Small intestine (tissue), 7 donors: ENCODE measurements around the gene INSR. TPM values are rescaled to one million over a fixed set of nuclear protein-coding genes. Genes with fewer than 3 reads are reported as not detected.

Experiments
- DNase-seq, 2 donors: peaks; one replicate each; pipeline versions ENCODE4 v3.0.0 to v3.0.0-alpha.2; 2013
- FAIRE-seq: peaks from 2 replicates; lab custom pipeline; 2012; peaks lifted over from hg19 to GRCh38; lab: Jason Lieb, UNC
- H3K27ac ChIP-seq, 3 donors: one replicate each; pipeline ENCODE4 v1.5.1; 2013; ENCODE audit warnings: low read length in 2 of 3, mild to moderate bottlenecking in 2 of 3, control low read depth in 1 of 3, inconsistent platforms in 1 of 3, low read depth in 1 of 3, moderate library complexity in 1 of 3
- H3K27me3 ChIP-seq, 3 donors: one replicate each; pipeline ENCODE4 v1.6.1; 2013; ENCODE audit warnings: low read length in 3 of 3, inconsistent platforms in 1 of 3; ENCODE audit not compliant: control insufficient read depth in 3 of 3, insufficient read depth in 3 of 3
- H3K36me3 ChIP-seq, 3 donors: one replicate each; pipeline ENCODE4 v1.6.1; 2013; ENCODE audit warnings: low read length in 3 of 3, inconsistent platforms in 1 of 3, low read depth in 1 of 3, mild to moderate bottlenecking in 1 of 3, moderate library complexity in 1 of 3; ENCODE audit not compliant: control insufficient read depth in 3 of 3, insufficient read depth in 2 of 3
- H3K4me1 ChIP-seq, 3 donors: one replicate each; pipeline ENCODE4 v1.6.1; 2013; ENCODE audit warnings: low read length in 2 of 3, inconsistent platforms in 1 of 3, low read depth in 1 of 3, mild to moderate bottlenecking in 1 of 3, moderate library complexity in 1 of 3; ENCODE audit not compliant: control insufficient read depth in 3 of 3, insufficient read depth in 2 of 3
- H3K4me3 ChIP-seq, 3 donors: one replicate each; pipeline ENCODE4 v1.5.1; 2013; ENCODE audit warnings: low read length in 3 of 3, control low read depth in 1 of 3, inconsistent platforms in 1 of 3, low read depth in 1 of 3, mild to moderate bottlenecking in 1 of 3, moderate library complexity in 1 of 3
- H3K9me3 ChIP-seq, 2 donors: one replicate each; pipeline ENCODE4 v1.6.1; 2013; ENCODE audit warnings: low read depth in 1 of 2, low read length in 1 of 2; ENCODE audit not compliant: control insufficient read depth in 2 of 2, insufficient read depth in 1 of 2
- WGBS, 3 donors: extraction: QIAGEN DNeasy Blood & Tissue Kit; methylation state at CpG; one replicate each; pipeline ENCODE4 v1.1.7; 2013; 5-methylcytosine and 5-hydroxymethylcytosine counted together
- polyA plus RNA-seq, 4 donors: library from polyadenylated mRNA; stranded (reverse) in 3 of 4; unstranded in 1 of 4; fragments of 200-250 nt in 3 of 4; fragments of 120-200 nt in 1 of 4; gene quantifications; one replicate each; pipeline versions ENCODE4 v1.2.1 to v1.2.3, GENCODE V29; 2013
- donor health status: healthy with polysubstance abuse.
- donor health status: control.
- donor health status: control.
- donor health status: Bipolar disorder and iron deficiency.
- donor health status: healthy.

The INSR gene
- polyA plus RNA-seq, 4 donors: 10.6 to 34.4 (median 16.0) TPM

DNA sequence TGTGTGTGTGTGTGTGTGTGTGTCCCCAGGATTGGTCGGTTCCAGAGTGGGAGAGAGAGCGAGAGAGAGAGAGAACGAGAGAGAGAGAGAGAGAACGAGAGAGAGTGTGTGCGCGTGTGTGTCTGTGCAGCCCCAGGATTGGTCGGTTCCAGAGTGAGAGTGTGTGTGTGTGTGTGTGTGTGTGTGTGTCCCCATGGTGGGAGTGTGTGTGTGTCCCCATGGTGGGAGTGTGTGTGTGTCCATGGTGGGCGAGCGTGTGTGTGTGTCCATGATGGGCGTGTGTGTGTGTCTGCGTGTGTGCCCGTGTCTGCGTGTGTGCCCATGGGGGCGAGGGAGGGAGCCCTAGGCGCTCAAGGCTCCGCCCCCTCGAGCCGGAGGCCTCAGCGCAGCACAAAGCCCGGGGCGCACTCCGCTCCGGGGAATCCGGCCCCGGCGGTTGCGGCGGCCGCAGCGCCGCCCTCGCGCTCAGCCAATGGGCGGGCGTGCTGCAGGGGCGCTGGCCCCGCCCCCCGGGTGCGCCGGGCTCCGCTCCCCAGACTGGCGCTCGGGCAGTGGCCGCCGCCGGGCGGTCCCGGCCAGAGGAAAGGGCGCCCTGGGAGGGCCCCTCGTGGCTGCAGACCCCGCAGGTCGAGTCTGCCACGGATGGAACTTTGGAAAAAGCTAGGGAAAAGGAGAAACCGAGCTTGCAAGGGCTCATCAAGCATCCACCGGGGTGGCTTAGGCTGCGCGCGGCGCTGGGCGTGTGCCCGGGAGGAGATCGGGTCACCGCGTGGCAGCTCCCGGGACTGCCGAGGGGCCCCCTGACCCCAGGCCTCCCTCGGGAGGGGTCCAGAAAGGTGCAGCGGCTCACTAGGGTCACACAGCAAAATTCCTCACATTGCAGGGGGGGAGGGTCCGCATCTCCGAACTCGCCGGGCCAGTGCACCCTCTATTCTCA, 96.2 kb downstream of the INSR start:
- Histone ChIP-seq H3K9me3 (no peaks in the 10 kb centered on the region), H3K27ac (peak overlapping the region; percentile 61 to 95 (median 86)), H3K27me3 (no peaks in the 10 kb centered on the region), H3K4me3 (peak overlapping the region; percentile 55 to 65 (median 57)), H3K36me3 (no peaks in the 10 kb centered on the region), H3K4me1 (peaks cover 2 to 35% (median 2%) of the 10 kb centered on the region in 3 donors)
- 0 to 1% (median 0%) methylated on average over 51 to 72 of the region's 72 CpGs for WGBS, 3 donors
- FAIRE-seq (no peak), DNase-seq (peak; percentile 91 to 98)

- no peaks in the 10 kb centered on the region for H3K27me3 ChIP-seq
- peaks cover 0 to 2% (median 0%) of the 10 kb centered on the region in 3 donors for H3K36me3 ChIP-seq
- FAIRE-seq (no peak), DNase-seq (peak; percentile 80 to 91)
- H3K4me1 ChIP-seq: peaks cover 2 to 33% (median 2%) of the 10 kb centered on the region in 3 donors
- H3K9me3 ChIP-seq: no peaks in the 10 kb centered on the region
- H3K27ac ChIP-seq: peak overlapping the region; percentile 61 to 95 (median 86)
- peak overlapping the region in 2 of 3 donors; percentile 48 to 57 for H3K4me3 ChIP-seq
- WGBS, 3 donors: 0 to 1% (median 1%) methylated on average over 27 of the region's 27 CpGs
Measured at GRCh38 chr19:7197119-7197759, 97.0 kb downstream of the INSR start.

- H3K27ac ChIP-seq: peak overlapping the region in 2 of 3 donors; percentile 86 to 95
- DNase-seq: no peak
- H3K4me1 ChIP-seq: peaks cover 2 to 33% (median 2%) of the 10 kb centered on the region in 3 donors
- H3K4me3 ChIP-seq: peak overlapping the region in 1 of 3 donors; percentile 48
- no peak for FAIRE-seq
- peaks cover 0 to 2% (median 0%) of the 10 kb centered on the region in 3 donors for H3K36me3 ChIP-seq
- no peaks in the 10 kb centered on the region for H3K27me3 ChIP-seq
- no peaks in the 10 kb centered on the region for H3K9me3 ChIP-seq
- WGBS, 3 donors: 32 to 41% (median 37%) methylated on average over 8 of the region's 8 CpGs
Measured at GRCh38 chr19:7196763-7197118, 97.5 kb downstream of the INSR start.

DNA sequence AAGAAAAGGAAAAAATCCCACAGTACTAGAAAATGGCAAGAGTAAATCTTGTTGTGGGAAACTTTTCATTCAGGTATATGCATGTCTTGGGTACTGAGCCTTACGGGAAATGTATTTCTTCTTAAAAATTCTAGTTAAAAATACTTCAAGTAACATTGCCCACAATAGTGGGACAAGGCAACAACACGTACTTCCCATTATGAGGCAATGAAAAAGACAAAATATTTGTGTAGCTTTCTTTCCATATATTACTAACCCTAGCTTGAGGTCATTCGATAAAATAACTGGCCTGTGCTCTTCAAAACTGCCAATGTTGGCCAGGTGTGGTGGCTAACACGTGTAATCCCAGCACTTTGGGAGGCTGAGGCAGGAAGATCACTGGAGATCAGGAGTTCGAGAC, 99.2 kb downstream of the INSR start:
- Histone ChIP-seq H3K9me3 (no peaks in the 10 kb centered on the region), H3K4me3 (no peak overlapping the region), H3K27ac (no peak overlapping the region), H3K4me1 (peaks cover 2 to 28% (median 2%) of the 10 kb centered on the region in 3 donors), H3K27me3 (no peaks in the 10 kb centered on the region), H3K36me3 (peaks cover 0 to 2% (median 0%) of the 10 kb centered on the region in 3 donors)
- FAIRE-seq: no peak
- 79 to 88% (median 87%) methylated on average over 5 of the region's 5 CpGs for WGBS, 3 donors
- no peak for DNase-seq

DNA sequence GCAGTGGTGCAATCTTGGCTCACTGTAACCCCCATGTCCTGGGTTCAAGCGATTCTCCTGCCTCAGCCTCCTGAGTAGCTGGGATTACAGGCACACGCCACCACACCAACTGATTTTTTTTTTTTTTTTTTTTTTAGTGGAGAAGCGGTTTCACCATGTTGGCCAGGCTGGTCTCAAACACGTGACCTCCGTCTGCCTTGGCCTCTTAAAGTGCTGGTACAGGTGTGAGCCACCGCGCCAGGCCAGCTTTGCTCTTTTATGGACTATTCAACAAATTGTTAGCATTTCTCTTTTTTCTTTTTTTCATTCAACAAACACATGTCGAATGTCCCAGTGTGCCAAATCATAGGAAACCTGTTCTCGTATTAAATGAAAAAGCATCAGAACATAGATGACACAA, 99.6 kb downstream of the INSR start:
- Histone ChIP-seq H3K36me3 (peaks cover 0 to 2% (median 0%) of the 10 kb centered on the region in 3 donors), H3K27ac (no peak overlapping the region), H3K4me1 (peaks cover 2 to 24% (median 2%) of the 10 kb centered on the region in 3 donors), H3K27me3 (no peaks in the 10 kb centered on the region), H3K4me3 (no peak overlapping the region), H3K9me3 (no peaks in the 10 kb centered on the region)
- DNase-seq (no peak), FAIRE-seq (no peak)
- 88 to 94% (median 94%) methylated on average over 8 to 9 of the region's 9 CpGs for WGBS, 3 donors

- H3K27ac ChIP-seq: no peak overlapping the region
- no peak overlapping the region for H3K4me3 ChIP-seq
- 55 to 73% (median 55%) methylated on average over 7 of the region's 7 CpGs for WGBS, 3 donors
- peaks cover 0 to 2% (median 0%) of the 10 kb centered on the region in 3 donors for H3K36me3 ChIP-seq
- H3K9me3 ChIP-seq: no peaks in the 10 kb centered on the region
- no peak for DNase-seq
- no peaks in the 10 kb centered on the region for H3K27me3 ChIP-seq
- FAIRE-seq: no peak
- H3K4me1 ChIP-seq: peaks cover 0 to 5% (median 0%) of the 10 kb centered on the region in 3 donors
Measured at GRCh38 chr19:7191946-7192691, 102.1 kb downstream of the INSR start.

- Histone ChIP-seq H3K36me3 (peaks cover 0 to 9% (median 0%) of the 10 kb centered on the region in 3 donors), H3K4me1 (no peaks in the 10 kb centered on the region), H3K4me3 (no peak overlapping the region), H3K27me3 (no peaks in the 10 kb centered on the region), H3K27ac (no peak overlapping the region), H3K9me3 (no peaks in the 10 kb centered on the region)
- WGBS, 3 donors: 77 to 90% (median 89%) methylated on average over 12 of the region's 12 CpGs
- FAIRE-seq: no peak
- no peak for DNase-seq
Measured at GRCh38 chr19:7188698-7189629, 105.2 kb downstream of the INSR start.
